HCEC 1CT (cell line): ENCODE results near the gene FAM219A.

Experiments used
- DNase-seq: peaks from one replicate; pipeline ENCODE4 v3.0.0-alpha.2; 2017

FAM219A gene

GRCh38 chr9:34458013-34458958 is at the start of gene FAM219A, which contains the start of gene DNAI1:
Gene FAM219A, minus strand, starts transcription at chr9:34458570. Its CDS starts 307 bp downstream, at chr9:34458263.
Gene DNAI1, plus strand, starts transcription at chr9:34458805. Its CDS starts 201 bp downstream, at chr9:34459006.
- DNase-seq, result peak; percentile 98

- DNase-seq, result no peak
These were observed 49.6 kb upstream of the FAM219A start for GRCh38 chr9:34507966-34508365.

- no peak for DNase-seq
These were observed 49.2 kb upstream of the FAM219A start for GRCh38 chr9:34507556-34507955.

GRCh38 chr9:34506623-34507022 is 48.3 kb upstream of the FAM219A start:
- no peak for DNase-seq

GRCh38 chr9:34505370-34506120 is 47.2 kb upstream of the FAM219A start:
- peak; percentile 21 for DNase-seq

- DNase-seq, result no peak
These were observed 45.0 kb upstream of the FAM219A start for GRCh38 chr9:34503406-34503805.

- DNase-seq, result no peak
These were observed 44.5 kb upstream of the FAM219A start for GRCh38 chr9:34502891-34503290.

GRCh38 chr9:34502471-34502870 is 44.1 kb upstream of the FAM219A start:
- DNase-seq, result no peak

GRCh38 chr9:34501889-34502425 is 43.6 kb upstream of the FAM219A start:
- no peak for DNase-seq

- no peak for DNase-seq
These were observed 43.0 kb upstream of the FAM219A start for GRCh38 chr9:34501372-34501771.

- peak; percentile 20 for DNase-seq
These were observed 42.4 kb upstream of the FAM219A start for GRCh38 chr9:34500623-34501267.

GRCh38 chr9:34499076-34499475 is 40.7 kb upstream of the FAM219A start:
- DNase-seq, result no peak

- no peak for DNase-seq
These were observed 40.2 kb upstream of the FAM219A start for GRCh38 chr9:34498553-34498952.

GRCh38 chr9:34496149-34496712 is 37.9 kb upstream of the FAM219A start:
- DNase-seq, result peak; percentile 11

GRCh38 chr9:34493972-34494535 is 35.7 kb upstream of the FAM219A start:
- DNase-seq, result no peak

GRCh38 chr9:34492051-34492450 is 33.7 kb upstream of the FAM219A start:
- no peak for DNase-seq

GRCh38 chr9:34491596-34491995 is 33.2 kb upstream of the FAM219A start:
- DNase-seq, result no peak

- no peak for DNase-seq
These were observed 32.4 kb upstream of the FAM219A start for GRCh38 chr9:34490760-34491159.

- DNase-seq, result no peak
These were observed 32.0 kb upstream of the FAM219A start for GRCh38 chr9:34490360-34490759.

- DNase-seq, result no peak
These were observed 28.2 kb upstream of the FAM219A start for GRCh38 chr9:34486572-34486971.

- no peak for DNase-seq
These were observed 27.5 kb upstream of the FAM219A start for GRCh38 chr9:34485822-34486221.

- no peak for DNase-seq
These were observed 26.3 kb upstream of the FAM219A start for GRCh38 chr9:34484678-34485077.
